Liver (tissue), 9 donors: ENCODE data around the gene CMTM5. TPM values are rescaled to one million over a fixed set of nuclear protein-coding genes. Genes with fewer than 3 reads are reported as not detected.
"Not testable (repeated sequence)": the region's sequence is repeated elsewhere in the genome, so short reads cannot be mapped to it uniquely, and the experiment has no call there.

ENCODE experiments used
- DNase-seq: peaks from one replicate; pipeline ENCODE4 v3.0.0-alpha.2; 2017; ENCODE audit warnings: low spot score
- H3K27ac ChIP-seq, 2 donors: one replicate each; pipeline ENCODE4 v1.7.0; 2013; ENCODE audit warnings: inconsistent platforms in 2 of 2, low read length in 2 of 2, control low read depth in 1 of 2, low read depth in 1 of 2, mild to moderate bottlenecking in 1 of 2
- H3K27me3 ChIP-seq, 4 donors: one replicate each; pipeline versions ENCODE4 v1.6.1 to v1.7.0; 2013; ENCODE audit warnings: low read length in 3 of 4, inconsistent platforms in 1 of 4, mild to moderate bottlenecking in 1 of 4, moderate library complexity in 1 of 4; ENCODE audit not compliant: control insufficient read depth in 4 of 4, insufficient read depth in 4 of 4
- H3K36me3 ChIP-seq, 4 donors: one replicate each; pipeline versions ENCODE4 v1.6.1 to v1.7.0; 2013; ENCODE audit warnings: low read length in 3 of 4, mild to moderate bottlenecking in 3 of 4, low read depth in 1 of 4, moderate library complexity in 1 of 4; ENCODE audit not compliant: control insufficient read depth in 4 of 4, insufficient read depth in 3 of 4
- H3K4me1 ChIP-seq, 4 donors: one replicate each; pipeline versions ENCODE4 v1.6.1 to v1.7.0; 2013; ENCODE audit warnings: low read length in 3 of 4, mild to moderate bottlenecking in 3 of 4, moderate library complexity in 1 of 4; ENCODE audit not compliant: control insufficient read depth in 4 of 4, insufficient read depth in 4 of 4
- H3K4me3 ChIP-seq, 3 donors: one replicate each; pipeline versions ENCODE4 v1.6.1 to v1.7.0; 2013; ENCODE audit warnings: low read length in 3 of 3, control low read depth in 1 of 3, low read depth in 1 of 3, mild to moderate bottlenecking in 1 of 3
- H3K9ac ChIP-seq, 2 donors: one replicate each; pipeline ENCODE4 v1.7.0; 2013; ENCODE audit warnings: low read length in 2 of 2, mild to moderate bottlenecking in 2 of 2, moderate library complexity in 2 of 2, control low read depth in 1 of 2, low read depth in 1 of 2
- H3K9me3 ChIP-seq, 4 donors: one replicate each; pipeline versions ENCODE4 v1.6.1 to v1.7.0; 2013; ENCODE audit warnings: low read length in 3 of 4; ENCODE audit not compliant: control insufficient read depth in 4 of 4
- ATF3 ChIP-seq: IDR thresholded peaks from 2 replicates; pipeline ENCODE4 v1.6.1; 2016; ENCODE audit warnings: antibody characterized with exemption
- EGR1 ChIP-seq, 2 donors: IDR thresholded peaks; 2 replicates each; pipeline ENCODE4 v1.6.1; 2016 to 2018; ENCODE audit warnings: antibody characterized with exemption in 2 of 2, low read depth in 2 of 2
- FOXA1 ChIP-seq: IDR thresholded peaks from 2 replicates; pipeline ENCODE4 v1.6.1; 2016; ENCODE audit warnings: antibody characterized with exemption
- FOXA2 ChIP-seq: IDR thresholded peaks from 2 replicates; pipeline ENCODE4 v1.6.1; 2016; ENCODE audit warnings: antibody characterized with exemption
- GABPA ChIP-seq, 2 donors: IDR thresholded peaks in 1 of 2; conservative IDR thresholded peaks in 1 of 2; 2 replicates each; pipeline ENCODE4 v1.6.1; 2016; ENCODE audit warnings: antibody characterized with exemption in 2 of 2, mild to moderate bottlenecking in 1 of 2, moderate library complexity in 1 of 2
- HNF4A ChIP-seq, 2 donors: conservative IDR thresholded peaks; 2 replicates each; pipeline ENCODE4 v1.6.1; 2016; ENCODE audit warnings: antibody characterized with exemption in 2 of 2, mild to moderate bottlenecking in 2 of 2
- HNF4G ChIP-seq: IDR thresholded peaks from 2 replicates; pipeline ENCODE4 v1.6.1; 2016; ENCODE audit warnings: antibody characterized with exemption
- JUND ChIP-seq, 2 donors: IDR thresholded peaks; 2 replicates each; pipeline ENCODE4 v1.6.1; 2016; ENCODE audit warnings: antibody characterized with exemption in 2 of 2
- MAX ChIP-seq: IDR thresholded peaks from 2 replicates; pipeline ENCODE4 v1.6.1; 2016; ENCODE audit warnings: antibody characterized with exemption
- NR2F2 ChIP-seq: IDR thresholded peaks from 2 replicates; pipeline ENCODE4 v1.6.1; 2016; ENCODE audit warnings: antibody characterized with exemption
- RAD21 ChIP-seq, 2 donors: IDR thresholded peaks; 2 replicates each; pipeline ENCODE4 v1.6.1; 2016; ENCODE audit warnings: antibody characterized with exemption in 2 of 2, mild to moderate bottlenecking in 2 of 2
- RXRA ChIP-seq, 2 donors: IDR thresholded peaks; 2 replicates each; pipeline ENCODE4 v1.6.1; 2017 to 2018; ENCODE audit warnings: antibody characterized with exemption in 2 of 2, mild to moderate bottlenecking in 1 of 2
- SP1 ChIP-seq: IDR thresholded peaks from 2 replicates; pipeline ENCODE4 v1.6.1; 2018; ENCODE audit warnings: antibody characterized with exemption, mild to moderate bottlenecking
- TAF1 ChIP-seq: conservative IDR thresholded peaks from 2 replicates; pipeline ENCODE4 v1.6.1; 2016; ENCODE audit warnings: antibody characterized with exemption, mild to moderate bottlenecking
- YY1 ChIP-seq: IDR thresholded peaks from 2 replicates; pipeline ENCODE4 v1.6.1; 2016; ENCODE audit warnings: antibody characterized with exemption, mild to moderate bottlenecking
- ZBTB33 ChIP-seq: IDR thresholded peaks from 2 replicates; pipeline ENCODE4 v1.6.1; 2016; ENCODE audit warnings: antibody characterized with exemption
- WGBS: extraction: QIAGEN DNeasy Blood & Tissue Kit; methylation state at CpG from one replicate; pipeline ENCODE4 v1.1.7; 2013; 5-methylcytosine and 5-hydroxymethylcytosine counted together
- polyA plus RNA-seq, 2 donors: library from polyadenylated mRNA; stranded (reverse) in 1 of 2; unstranded in 1 of 2; fragments of 200-250 nt in 1 of 2; fragments of >200 nt in 1 of 2; fragmentation: Nextera tagmentation in 1 of 2; extraction: Ambion mirVana in 1 of 2; gene quantifications; one replicate each; pipeline versions ENCODE4 v1.2.1 to v1.2.3, GENCODE V29; 2013 to 2015
- total RNA-seq, 2 donors: library from RNA; depleted of rRNA; stranded (reverse); fragments of >200 nt; gene quantifications; one replicate each; pipeline ENCODE4 v1.2.3, GENCODE V29; 2014
- TF ChIP-seq, protein P1 (sequence below): fragments of 150-350 bp; IDR thresholded peaks from 2 replicates; pipeline ENCODE4 v1.5.1; 2017; ENCODE audit warnings: improper control_type of control experiment, low read depth, low read length; ENCODE audit not compliant: missing input control
- donor health status: healthy.
- donor health status: healthy.
- donor health status: healthy.
- donor health status: healthy.
- donor health status: healthy.

CMTM5 gene
- total and polyA plus RNA-seq, 4 donors = 0.22 to 5.5 TPM; not detected in 2

DNA sequence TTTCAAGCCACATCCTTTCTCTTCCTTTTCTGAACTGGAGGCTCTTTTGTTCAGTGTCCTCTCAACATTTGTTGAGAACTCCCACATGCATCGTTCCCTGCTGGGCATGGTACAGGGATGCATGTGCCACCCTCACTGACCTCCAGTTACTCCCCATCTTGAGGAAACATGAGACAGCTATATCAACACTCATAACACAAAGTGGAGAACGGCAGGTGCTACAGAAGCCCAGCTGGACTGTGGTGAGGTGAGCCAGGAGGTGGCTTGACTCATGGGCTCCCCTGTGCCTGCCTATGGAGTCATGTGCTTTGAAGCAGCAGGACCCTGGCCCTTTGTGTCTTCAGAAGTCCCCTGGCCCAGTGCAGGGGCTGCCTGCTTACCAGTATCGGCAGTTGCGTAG, 21.5 kb downstream of the CMTM5 start:
- TF ChIP-seq JUND (IDR thresholded peaks at IDR 0.05) (no peak), RXRA (IDR thresholded peaks at IDR 0.05) (no peak), FOXA2 (no peak), SP1 (no peak), HNF4A (conservative IDR thresholded peaks at IDR 0.05) (no peak), ATF3 (no peak), TAF1 (no peak), GABPA (IDR thresholded peaks at IDR 0.05 in 1 of 2, conservative IDR thresholded peaks at IDR 0.05 in 1 of 2) (no peak), NR2F2 (no peak), HNF4G (no peak), YY1 (no peak), EGR1 (IDR thresholded peaks at IDR 0.05; ENCODE audit: low read depth in 2 of 2) (no peak), MAX (no peak), RAD21 (IDR thresholded peaks at IDR 0.05) (no peak), ZBTB33 (no peak), FOXA1 (no peak)
- TF ChIP-seq, protein P1, sequence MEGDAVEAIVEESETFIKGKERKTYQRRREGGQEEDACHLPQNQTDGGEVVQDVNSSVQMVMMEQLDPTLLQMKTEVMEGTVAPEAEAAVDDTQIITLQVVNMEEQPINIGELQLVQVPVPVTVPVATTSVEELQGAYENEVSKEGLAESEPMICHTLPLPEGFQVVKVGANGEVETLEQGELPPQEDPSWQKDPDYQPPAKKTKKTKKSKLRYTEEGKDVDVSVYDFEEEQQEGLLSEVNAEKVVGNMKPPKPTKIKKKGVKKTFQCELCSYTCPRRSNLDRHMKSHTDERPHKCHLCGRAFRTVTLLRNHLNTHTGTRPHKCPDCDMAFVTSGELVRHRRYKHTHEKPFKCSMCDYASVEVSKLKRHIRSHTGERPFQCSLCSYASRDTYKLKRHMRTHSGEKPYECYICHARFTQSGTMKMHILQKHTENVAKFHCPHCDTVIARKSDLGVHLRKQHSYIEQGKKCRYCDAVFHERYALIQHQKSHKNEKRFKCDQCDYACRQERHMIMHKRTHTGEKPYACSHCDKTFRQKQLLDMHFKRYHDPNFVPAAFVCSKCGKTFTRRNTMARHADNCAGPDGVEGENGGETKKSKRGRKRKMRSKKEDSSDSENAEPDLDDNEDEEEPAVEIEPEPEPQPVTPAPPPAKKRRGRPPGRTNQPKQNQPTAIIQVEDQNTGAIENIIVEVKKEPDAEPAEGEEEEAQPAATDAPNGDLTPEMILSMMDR = no peak
- Histone ChIP-seq H3K27me3 (no peaks in the 10 kb centered on the region), H3K9ac (no peak overlapping the region), H3K4me3 (no peak overlapping the region), H3K9me3 (no peaks in the 10 kb centered on the region), H3K27ac (no peak overlapping the region), H3K4me1 (no peaks in the 10 kb centered on the region), H3K36me3 (no peaks in the 10 kb centered on the region)
- DNase-seq = no peak
- WGBS = 85% methylated on average over 4 of the region's 4 CpGs

- Histone ChIP-seq H3K27ac (no peak overlapping the region), H3K9me3 (no peaks in the 10 kb centered on the region), H3K4me3 (no peak overlapping the region), H3K27me3 (no peaks in the 10 kb centered on the region), H3K4me1 (no peaks in the 10 kb centered on the region), H3K9ac (no peak overlapping the region), H3K36me3 (no peaks in the 10 kb centered on the region)
- WGBS = 92% methylated on average over 3 of the region's 3 CpGs
- no peak for TF ChIP-seq GABPA (IDR thresholded peaks at IDR 0.05 in 1 of 2, conservative IDR thresholded peaks at IDR 0.05 in 1 of 2)
- no peak for DNase-seq
These were observed 22.3 kb downstream of the CMTM5 start for GRCh38 chr14:23399136-23399535.

DNA sequence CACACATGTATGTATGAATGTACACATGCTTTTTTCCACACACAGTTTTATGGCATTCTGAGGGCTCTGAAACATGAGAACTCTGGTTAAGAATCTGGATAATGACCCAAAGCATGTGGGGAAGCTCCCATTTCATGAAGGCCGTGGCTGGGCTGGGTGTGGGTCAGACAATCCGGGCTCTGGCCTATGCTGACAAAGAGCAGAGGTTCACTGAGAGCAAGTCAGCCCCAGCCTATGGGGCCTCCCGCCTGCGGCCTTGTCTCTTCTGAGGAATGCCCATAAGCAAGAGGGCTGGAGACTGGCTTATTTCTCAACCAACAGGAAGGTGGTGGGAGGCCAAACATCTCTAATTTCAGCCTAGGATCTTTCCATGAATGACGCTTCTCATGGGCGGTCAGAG, 22.7 kb downstream of the CMTM5 start:
- no peak overlapping the region for H3K9ac ChIP-seq
- H3K27me3 ChIP-seq = no peaks in the 10 kb centered on the region
- no peak overlapping the region for H3K27ac ChIP-seq
- no peaks in the 10 kb centered on the region for H3K36me3 ChIP-seq
- no peak overlapping the region for H3K4me3 ChIP-seq
- no peaks in the 10 kb centered on the region for H3K4me1 ChIP-seq
- TF ChIP-seq HNF4A (conservative IDR thresholded peaks at IDR 0.05) = no peak
- WGBS = 89% methylated on average over 6 of the region's 6 CpGs
- no peak for DNase-seq
- no peaks in the 10 kb centered on the region for H3K9me3 ChIP-seq

DNA sequence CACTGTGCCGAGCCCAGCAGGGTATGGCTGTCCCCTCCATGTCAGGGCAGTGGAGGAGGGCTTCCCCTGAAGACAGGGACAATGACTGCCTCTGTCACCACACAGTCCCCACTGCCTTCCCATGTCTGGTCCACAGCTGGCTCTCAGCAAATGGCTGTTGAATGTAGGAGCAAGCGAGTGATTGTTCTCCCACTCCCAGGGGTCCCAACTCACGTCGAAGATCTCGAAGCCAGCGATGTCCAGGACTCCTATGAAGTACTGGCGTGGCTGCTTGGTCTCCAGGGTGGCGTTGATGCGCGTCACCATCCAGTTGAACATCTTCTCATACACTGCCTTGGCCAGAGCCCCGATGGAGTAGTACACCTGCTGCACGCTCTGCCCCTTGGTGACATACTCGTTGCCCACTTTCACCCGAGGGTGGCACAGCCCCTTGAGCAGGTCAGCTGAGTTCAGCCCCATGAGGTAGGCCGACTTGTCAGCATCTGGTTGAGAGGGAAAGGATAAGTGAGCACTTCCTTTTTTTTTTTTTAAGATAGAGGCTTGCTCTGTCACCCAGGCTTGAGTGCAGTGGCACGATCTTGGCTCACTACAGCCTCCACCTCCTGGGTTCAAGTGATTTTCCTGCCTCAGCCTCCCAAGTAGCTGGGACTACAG, 23.8 kb downstream of the CMTM5 start:
- H3K4me3 ChIP-seq, H3K4me1 ChIP-seq, H3K36me3 ChIP-seq, H3K9me3 ChIP-seq, H3K27ac ChIP-seq, H3K9ac ChIP-seq, H3K27me3 ChIP-seq, DNase-seq: not testable (repeated sequence)
- WGBS = 85% methylated on average over 16 of the region's 16 CpGs
